SK-N-SH treated with all-trans-retinoic acid at 6 μM for 48 hours (cell line): ENCODE results near the gene LRP2.

ENCODE experiments used
- ATAC-seq: fragments of 200-7000 bp; cut with Tn5 transposase; 3 replicates; pipeline ENCODE4 v1.9.1; 2020; ENCODE audit warnings: mild to moderate bottlenecking, moderate library complexity
- ARNTL ChIP-seq: fragments of 450-650 bp; formaldehyde crosslinking; IDR thresholded peaks from 2 replicates; pipeline ENCODE4 v1.5.0; 2020; ENCODE audit warnings: low read depth, mild to moderate bottlenecking, moderate library complexity, borderline replicate concordance
- BACH2 ChIP-seq: fragments of 250-450 bp; sonication (Bioruptor Pico); IDR thresholded peaks from 2 replicates; pipeline ENCODE4 v1.9.0; 2021; ENCODE audit warnings: mild to moderate bottlenecking, borderline replicate concordance
- CSDC2 ChIP-seq: fragments of 250-450 bp; sonication (Bioruptor Pico); IDR thresholded peaks from 2 replicates; pipeline ENCODE4 v1.5.0; 2020; ENCODE audit warnings: mild to moderate bottlenecking, moderate library complexity
- ESRRG ChIP-seq: fragments of 250-450 bp; sonication (Bioruptor Pico); IDR thresholded peaks from 2 replicates; pipeline ENCODE4 v1.6.1; 2021; ENCODE audit warnings: mild to moderate bottlenecking
- GLIS3 ChIP-seq: fragments of 250-450 bp; sonication (Bioruptor Pico); IDR thresholded peaks from 2 replicates; pipeline ENCODE4 v1.5.0; 2020; ENCODE audit warnings: mild to moderate bottlenecking, moderate library complexity
- OSR1 ChIP-seq: fragments of 250-450 bp; sonication (Bioruptor Pico); IDR thresholded peaks from 2 replicates; pipeline ENCODE4 v1.8.0; 2022; ENCODE audit warnings: moderate library complexity, mild to moderate bottlenecking, inconsistent platforms
- PPARA ChIP-seq: fragments of 250-450 bp; sonication (Bioruptor Pico); IDR thresholded peaks from 2 replicates; pipeline ENCODE4 v1.5.0; 2020; ENCODE audit warnings: mild to moderate bottlenecking, borderline replicate concordance
- SNAI2 ChIP-seq: fragments of 250-450 bp; sonication (Bioruptor Pico); IDR thresholded peaks from 2 replicates; pipeline ENCODE4 v1.5.0; 2020; ENCODE audit warnings: mild to moderate bottlenecking, moderate library complexity
- TCF4 ChIP-seq: fragments of 250-450 bp; sonication (Bioruptor Pico); IDR thresholded peaks from 2 replicates; pipeline ENCODE4 v1.8.0; 2021; ENCODE audit warnings: mild to moderate bottlenecking, moderate library complexity, borderline replicate concordance
- TOX ChIP-seq: fragments of 250-450 bp; sonication (Bioruptor Pico); IDR thresholded peaks from 2 replicates; pipeline ENCODE4 v1.8.0; 2021; ENCODE audit warnings: mild to moderate bottlenecking, moderate library complexity, borderline replicate concordance
- ZC3H10 ChIP-seq: fragments of 250-450 bp; sonication (Bioruptor Pico); IDR thresholded peaks from 2 replicates; pipeline ENCODE4 v1.5.1; 2021; ENCODE audit warnings: mild to moderate bottlenecking, moderate library complexity
- ZFP3 ChIP-seq: fragments of 250-450 bp; sonication (Bioruptor Pico); IDR thresholded peaks from 2 replicates; pipeline ENCODE4 v1.5.0; 2020; ENCODE audit warnings: mild to moderate bottlenecking, moderate library complexity
- ZFP30 ChIP-seq: fragments of 450-650 bp; formaldehyde crosslinking; IDR thresholded peaks from 2 replicates; pipeline ENCODE4 v1.5.0; 2022; ENCODE audit warnings: mild to moderate bottlenecking, moderate library complexity
- ZNF565 ChIP-seq: fragments of 450-650 bp; formaldehyde crosslinking; conservative IDR thresholded peaks from 2 replicates; pipeline ENCODE4 v1.5.0; 2020; ENCODE audit warnings: low read depth, mild to moderate bottlenecking, moderate library complexity
- ZNF70 ChIP-seq: fragments of 450-650 bp; formaldehyde crosslinking; IDR thresholded peaks from 2 replicates; pipeline ENCODE4 v1.5.0; 2020; ENCODE audit warnings: mild to moderate bottlenecking, moderate library complexity
- ZNF8 ChIP-seq: fragments of 450-650 bp; formaldehyde crosslinking; IDR thresholded peaks from 2 replicates; pipeline ENCODE4 v1.5.0; 2020; ENCODE audit warnings: mild to moderate bottlenecking, moderate library complexity
- TF ChIP-seq, protein P1 (sequence below): fragments of 250-450 bp; sonication (Bioruptor Pico); IDR thresholded peaks from 2 replicates; pipeline ENCODE4 v1.8.0; 2020; ENCODE audit warnings: mild to moderate bottlenecking, moderate library complexity, borderline replicate concordance
- TF ChIP-seq, protein P2 (sequence below): fragments of 250-450 bp; sonication (Bioruptor Pico); IDR thresholded peaks from 2 replicates; pipeline ENCODE4 v1.8.0; 2021; ENCODE audit warnings: low read depth, mild to moderate bottlenecking, moderate library complexity, borderline replicate concordance
- TF ChIP-seq, protein P3 (sequence below): fragments of 250-450 bp; sonication (Bioruptor Pico); IDR thresholded peaks from 2 replicates; pipeline ENCODE4 v1.5.1; 2020; ENCODE audit warnings: low read depth, mild to moderate bottlenecking, moderate library complexity
- TF ChIP-seq, protein P4 (sequence below): fragments of 250-450 bp; sonication (Bioruptor Pico); IDR thresholded peaks from 2 replicates; pipeline ENCODE4 v1.5.1; 2021; ENCODE audit warnings: mild to moderate bottlenecking, moderate library complexity

The LRP2 gene

DNA sequence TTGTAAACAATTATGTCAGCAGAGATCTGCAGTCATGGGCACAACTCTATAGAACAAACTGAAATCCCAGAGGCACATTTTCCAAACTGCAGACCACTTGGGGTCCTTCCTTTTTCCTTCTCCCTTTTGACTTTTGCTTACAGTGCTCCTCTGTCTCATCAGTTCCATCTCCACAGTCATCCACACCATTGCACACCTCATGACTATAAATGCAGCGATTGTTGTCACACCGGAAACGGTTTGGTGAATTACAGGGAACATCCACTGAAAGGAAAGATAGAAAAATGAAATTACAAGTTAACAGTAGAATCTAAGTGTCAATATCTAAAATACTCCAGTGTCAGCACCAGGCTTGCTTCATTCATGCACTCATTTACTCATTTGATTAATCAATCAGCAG is 196.5 kb downstream of the LRP2 start (continued):
- TF ChIP-seq, protein P1, sequence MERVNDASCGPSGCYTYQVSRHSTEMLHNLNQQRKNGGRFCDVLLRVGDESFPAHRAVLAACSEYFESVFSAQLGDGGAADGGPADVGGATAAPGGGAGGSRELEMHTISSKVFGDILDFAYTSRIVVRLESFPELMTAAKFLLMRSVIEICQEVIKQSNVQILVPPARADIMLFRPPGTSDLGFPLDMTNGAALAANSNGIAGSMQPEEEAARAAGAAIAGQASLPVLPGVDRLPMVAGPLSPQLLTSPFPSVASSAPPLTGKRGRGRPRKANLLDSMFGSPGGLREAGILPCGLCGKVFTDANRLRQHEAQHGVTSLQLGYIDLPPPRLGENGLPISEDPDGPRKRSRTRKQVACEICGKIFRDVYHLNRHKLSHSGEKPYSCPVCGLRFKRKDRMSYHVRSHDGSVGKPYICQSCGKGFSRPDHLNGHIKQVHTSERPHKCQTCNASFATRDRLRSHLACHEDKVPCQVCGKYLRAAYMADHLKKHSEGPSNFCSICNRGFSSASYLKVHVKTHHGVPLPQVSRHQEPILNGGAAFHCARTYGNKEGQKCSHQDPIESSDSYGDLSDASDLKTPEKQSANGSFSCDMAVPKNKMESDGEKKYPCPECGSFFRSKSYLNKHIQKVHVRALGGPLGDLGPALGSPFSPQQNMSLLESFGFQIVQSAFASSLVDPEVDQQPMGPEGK (CRISPR knock-in tag) = no peak
- no peak for TF ChIP-seq ARNTL (CRISPR knock-in tag)
- no peak for TF ChIP-seq ZNF70 (CRISPR knock-in tag)
- no peak for TF ChIP-seq ZC3H10 (CRISPR knock-in tag)
- TF ChIP-seq ESRRG (CRISPR knock-in tag) = no peak
- no peak for TF ChIP-seq PPARA (CRISPR knock-in tag)

DNA sequence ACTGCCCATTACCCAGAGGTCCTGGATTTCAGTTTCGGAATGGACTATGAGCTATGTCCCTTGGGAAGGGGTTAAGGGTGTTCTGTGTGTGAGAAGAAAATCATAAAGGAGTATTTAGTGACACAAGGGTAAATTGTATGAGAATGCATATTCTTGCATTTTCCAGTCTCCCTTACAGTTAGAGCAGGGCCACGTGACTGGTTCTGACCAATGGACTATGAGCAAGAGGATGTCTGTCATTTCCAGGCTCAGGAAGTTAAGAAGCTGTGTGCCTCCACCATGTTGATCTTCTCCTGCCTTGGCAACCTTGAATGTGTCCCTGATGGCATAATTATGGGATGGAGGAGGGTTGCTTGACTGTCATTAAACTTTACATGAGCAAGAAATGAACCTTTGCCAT is 198.0 kb downstream of the LRP2 start:
- ATAC-seq = no peak

DNA sequence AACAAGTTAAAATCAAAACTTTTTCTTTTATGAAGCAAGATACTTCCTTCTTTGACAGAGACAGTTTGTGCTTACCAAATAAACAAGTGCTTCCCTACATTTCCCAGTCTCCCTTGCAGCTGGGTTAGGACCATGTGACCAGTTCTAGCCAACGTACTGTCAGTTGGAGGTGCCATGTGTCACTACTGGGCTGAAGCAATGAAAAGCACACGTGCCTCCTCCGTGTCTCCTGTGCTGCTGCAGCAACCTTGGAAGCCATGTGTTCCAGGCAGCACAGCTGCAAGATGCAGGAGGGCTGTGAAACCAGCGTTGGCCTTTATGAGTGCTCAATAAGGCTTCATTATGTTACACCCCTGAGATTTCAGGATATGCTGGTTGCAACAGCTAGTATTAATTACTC is 199.7 kb downstream of the LRP2 start:
- ATAC-seq = no peak
- no peak for TF ChIP-seq ZNF565 (CRISPR knock-in tag)
- TF ChIP-seq CSDC2 (CRISPR knock-in tag) = no peak
- no peak for TF ChIP-seq OSR1 (CRISPR knock-in tag)
- TF ChIP-seq, protein P2, sequence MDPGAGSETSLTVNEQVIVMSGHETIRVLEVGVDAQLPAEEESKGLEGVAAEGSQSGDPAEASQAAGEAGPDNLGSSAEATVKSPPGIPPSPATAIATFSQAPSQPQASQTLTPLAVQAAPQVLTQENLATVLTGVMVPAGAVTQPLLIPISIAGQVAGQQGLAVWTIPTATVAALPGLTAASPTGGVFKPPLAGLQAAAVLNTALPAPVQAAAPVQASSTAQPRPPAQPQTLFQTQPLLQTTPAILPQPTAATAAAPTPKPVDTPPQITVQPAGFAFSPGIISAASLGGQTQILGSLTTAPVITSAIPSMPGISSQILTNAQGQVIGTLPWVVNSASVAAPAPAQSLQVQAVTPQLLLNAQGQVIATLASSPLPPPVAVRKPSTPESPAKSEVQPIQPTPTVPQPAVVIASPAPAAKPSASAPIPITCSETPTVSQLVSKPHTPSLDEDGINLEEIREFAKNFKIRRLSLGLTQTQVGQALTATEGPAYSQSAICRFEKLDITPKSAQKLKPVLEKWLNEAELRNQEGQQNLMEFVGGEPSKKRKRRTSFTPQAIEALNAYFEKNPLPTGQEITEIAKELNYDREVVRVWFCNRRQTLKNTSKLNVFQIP = no peak
- TF ChIP-seq ESRRG (CRISPR knock-in tag) = no peak
- TF ChIP-seq PPARA (CRISPR knock-in tag) = no peak
- TF ChIP-seq ZNF70 (CRISPR knock-in tag) = no peak

More for the DNA sequence above, 198.0 kb downstream of the LRP2 start:
- TF ChIP-seq TCF4 (CRISPR knock-in tag) (no peak), GLIS3 (no peak), ZFP30 (CRISPR knock-in tag) (no peak)

DNA sequence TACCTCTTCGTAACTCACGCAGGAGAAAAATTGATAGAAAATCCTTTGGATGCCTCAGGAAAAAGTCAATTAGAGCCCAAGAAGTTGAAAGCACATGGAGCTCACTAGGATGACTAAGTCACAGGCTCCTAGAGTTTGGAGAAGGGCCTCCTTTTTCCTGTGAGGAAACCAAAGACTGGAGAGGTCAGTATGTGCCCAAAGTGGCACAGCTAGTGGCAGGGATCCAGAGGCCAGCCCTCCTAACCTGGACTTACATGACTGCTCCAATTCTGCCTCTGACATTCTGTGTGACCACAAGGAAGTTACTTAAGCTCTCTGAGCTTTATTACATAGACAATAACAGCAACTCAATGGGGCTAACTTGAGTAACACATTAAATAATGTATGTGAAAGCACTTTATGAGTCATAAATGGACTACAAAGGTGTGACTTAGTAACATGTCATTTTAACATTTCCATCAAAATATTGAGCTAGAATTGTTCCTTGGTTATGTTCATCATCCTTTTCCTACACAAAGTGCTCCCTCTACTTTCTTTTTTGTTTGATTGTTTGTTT is 201.3 kb downstream of the LRP2 start:
- no peak for ATAC-seq
- TF ChIP-seq OSR1 (CRISPR knock-in tag) (no peak), ZFP3 (CRISPR knock-in tag) (no peak), CSDC2 (CRISPR knock-in tag) (no peak), ZNF70 (CRISPR knock-in tag) (no peak), ESRRG (CRISPR knock-in tag) (no peak), ZNF8 (CRISPR knock-in tag) (no peak)
- TF ChIP-seq, protein P1 (CRISPR knock-in tag) = no peak

DNA sequence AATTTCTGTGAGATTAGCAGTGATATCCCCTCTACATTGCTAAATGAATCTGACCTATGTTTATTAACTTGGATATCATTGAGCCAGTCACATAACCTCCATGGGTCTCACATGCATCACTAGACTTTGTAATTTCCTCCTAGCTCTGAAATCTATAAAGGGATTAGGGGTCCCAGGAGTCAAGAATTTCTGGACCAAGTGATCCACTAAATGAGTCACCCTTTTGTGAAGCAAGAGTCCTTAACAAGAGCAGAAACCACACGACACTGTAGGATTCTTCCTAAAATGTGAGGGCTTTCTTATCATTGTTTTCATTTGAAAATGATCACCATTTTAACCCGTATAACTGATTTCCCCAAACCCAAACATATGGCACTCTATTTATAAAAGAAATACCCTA is 202.6 kb downstream of the LRP2 start:
- ATAC-seq = no peak
- TF ChIP-seq OSR1 (CRISPR knock-in tag) (no peak), ZNF70 (CRISPR knock-in tag) (no peak), CSDC2 (CRISPR knock-in tag) (no peak), ESRRG (CRISPR knock-in tag) (no peak), TOX (CRISPR knock-in tag) (no peak), SNAI2 (CRISPR knock-in tag) (no peak), BACH2 (CRISPR knock-in tag) (no peak), PPARA (CRISPR knock-in tag) (no peak), TCF4 (CRISPR knock-in tag) (no peak), GLIS3 (no peak)
- TF ChIP-seq, protein P3, sequence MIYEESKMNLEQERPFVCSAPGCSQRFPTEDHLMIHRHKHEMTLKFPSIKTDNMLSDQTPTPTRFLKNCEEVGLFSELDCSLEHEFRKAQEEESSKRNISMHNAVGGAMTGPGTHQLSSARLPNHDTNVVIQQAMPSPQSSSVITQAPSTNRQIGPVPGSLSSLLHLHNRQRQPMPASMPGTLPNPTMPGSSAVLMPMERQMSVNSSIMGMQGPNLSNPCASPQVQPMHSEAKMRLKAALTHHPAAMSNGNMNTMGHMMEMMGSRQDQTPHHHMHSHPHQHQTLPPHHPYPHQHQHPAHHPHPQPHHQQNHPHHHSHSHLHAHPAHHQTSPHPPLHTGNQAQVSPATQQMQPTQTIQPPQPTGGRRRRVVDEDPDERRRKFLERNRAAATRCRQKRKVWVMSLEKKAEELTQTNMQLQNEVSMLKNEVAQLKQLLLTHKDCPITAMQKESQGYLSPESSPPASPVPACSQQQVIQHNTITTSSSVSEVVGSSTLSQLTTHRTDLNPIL = no peak
- TF ChIP-seq, protein P2 = no peak
- TF ChIP-seq, protein P4, sequence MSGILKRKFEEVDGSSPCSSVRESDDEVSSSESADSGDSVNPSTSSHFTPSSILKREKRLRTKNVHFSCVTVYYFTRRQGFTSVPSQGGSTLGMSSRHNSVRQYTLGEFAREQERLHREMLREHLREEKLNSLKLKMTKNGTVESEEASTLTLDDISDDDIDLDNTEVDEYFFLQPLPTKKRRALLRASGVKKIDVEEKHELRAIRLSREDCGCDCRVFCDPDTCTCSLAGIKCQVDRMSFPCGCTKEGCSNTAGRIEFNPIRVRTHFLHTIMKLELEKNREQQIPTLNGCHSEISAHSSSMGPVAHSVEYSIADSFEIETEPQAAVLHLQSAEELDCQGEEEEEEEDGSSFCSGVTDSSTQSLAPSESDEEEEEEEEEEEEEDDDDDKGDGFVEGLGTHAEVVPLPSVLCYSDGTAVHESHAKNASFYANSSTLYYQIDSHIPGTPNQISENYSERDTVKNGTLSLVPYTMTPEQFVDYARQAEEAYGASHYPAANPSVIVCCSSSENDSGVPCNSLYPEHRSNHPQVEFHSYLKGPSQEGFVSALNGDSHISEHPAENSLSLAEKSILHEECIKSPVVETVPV = no peak
